Body of pancreas (tissue), 4 donors: ENCODE results near the gene SLC12A7.

ENCODE experiments used
- POLR2A ChIP-seq, 3 donors: fragments of 450-650 bp; IDR thresholded peaks; one replicate each; pipeline ENCODE4 v1.6.1; 2016; ENCODE audit warnings: antibody characterized with exemption in 3 of 3, mild to moderate bottlenecking in 2 of 3
- TF ChIP-seq, protein P1 (sequence below), 7 experiments: fragments of 450-650 bp in 4 of 7; fragments of 200-600 bp in 3 of 7; sonication (generic) in 3 of 7; IDR thresholded peaks; one replicate each; pipeline ENCODE4 v1.5.1; 2016 to 2019; ENCODE audit warnings: antibody characterized with exemption in 7 of 7

- TF ChIP-seq POLR2A (IDR thresholded peaks at IDR 0.05), result no peak
- TF ChIP-seq, protein P1, sequence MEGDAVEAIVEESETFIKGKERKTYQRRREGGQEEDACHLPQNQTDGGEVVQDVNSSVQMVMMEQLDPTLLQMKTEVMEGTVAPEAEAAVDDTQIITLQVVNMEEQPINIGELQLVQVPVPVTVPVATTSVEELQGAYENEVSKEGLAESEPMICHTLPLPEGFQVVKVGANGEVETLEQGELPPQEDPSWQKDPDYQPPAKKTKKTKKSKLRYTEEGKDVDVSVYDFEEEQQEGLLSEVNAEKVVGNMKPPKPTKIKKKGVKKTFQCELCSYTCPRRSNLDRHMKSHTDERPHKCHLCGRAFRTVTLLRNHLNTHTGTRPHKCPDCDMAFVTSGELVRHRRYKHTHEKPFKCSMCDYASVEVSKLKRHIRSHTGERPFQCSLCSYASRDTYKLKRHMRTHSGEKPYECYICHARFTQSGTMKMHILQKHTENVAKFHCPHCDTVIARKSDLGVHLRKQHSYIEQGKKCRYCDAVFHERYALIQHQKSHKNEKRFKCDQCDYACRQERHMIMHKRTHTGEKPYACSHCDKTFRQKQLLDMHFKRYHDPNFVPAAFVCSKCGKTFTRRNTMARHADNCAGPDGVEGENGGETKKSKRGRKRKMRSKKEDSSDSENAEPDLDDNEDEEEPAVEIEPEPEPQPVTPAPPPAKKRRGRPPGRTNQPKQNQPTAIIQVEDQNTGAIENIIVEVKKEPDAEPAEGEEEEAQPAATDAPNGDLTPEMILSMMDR (IDR thresholded peaks at IDR 0.05), result peak; percentile 79 to 97 (median 93)
Observed at GRCh38 chr5:1140171-1140817, 28.4 kb upstream of the SLC12A7 start.
